Medulla oblongata (tissue), 1 donor: ENCODE measurements around the gene TMTC1.

ENCODE experiments used
- DNase-seq: peaks from one replicate; pipeline ENCODE4 v3.0.0-alpha.2; 2015; ENCODE audit errors: extremely low spot score

Gene TMTC1

DNA sequence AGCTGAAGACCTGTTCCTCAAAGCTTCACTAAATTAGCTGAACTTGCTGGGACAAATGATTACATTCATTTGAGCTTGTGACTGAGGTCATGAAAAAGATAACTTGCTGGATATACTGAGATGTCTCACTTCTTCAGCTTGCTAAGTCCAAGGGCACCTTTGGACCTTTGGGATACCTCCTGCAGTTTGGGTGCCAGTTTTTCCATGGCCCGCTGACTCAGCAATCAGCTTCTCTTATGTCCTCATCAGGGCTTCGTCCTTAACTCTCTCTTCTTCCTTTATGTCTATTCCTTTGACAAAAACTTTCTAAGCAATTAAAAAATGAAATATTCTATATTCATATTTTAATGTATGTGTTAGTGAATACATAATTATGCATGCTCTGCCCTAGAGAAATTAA, 331.9 kb downstream of the TMTC1 start:
- DNase-seq: no peak
